ENCODE measurements around the gene HOXB2.
"Not testable (repeated sequence)": the region's sequence is repeated elsewhere in the genome, so short reads cannot be mapped to it uniquely, and the experiment has no call there.

The HOXB2 gene

DNA sequence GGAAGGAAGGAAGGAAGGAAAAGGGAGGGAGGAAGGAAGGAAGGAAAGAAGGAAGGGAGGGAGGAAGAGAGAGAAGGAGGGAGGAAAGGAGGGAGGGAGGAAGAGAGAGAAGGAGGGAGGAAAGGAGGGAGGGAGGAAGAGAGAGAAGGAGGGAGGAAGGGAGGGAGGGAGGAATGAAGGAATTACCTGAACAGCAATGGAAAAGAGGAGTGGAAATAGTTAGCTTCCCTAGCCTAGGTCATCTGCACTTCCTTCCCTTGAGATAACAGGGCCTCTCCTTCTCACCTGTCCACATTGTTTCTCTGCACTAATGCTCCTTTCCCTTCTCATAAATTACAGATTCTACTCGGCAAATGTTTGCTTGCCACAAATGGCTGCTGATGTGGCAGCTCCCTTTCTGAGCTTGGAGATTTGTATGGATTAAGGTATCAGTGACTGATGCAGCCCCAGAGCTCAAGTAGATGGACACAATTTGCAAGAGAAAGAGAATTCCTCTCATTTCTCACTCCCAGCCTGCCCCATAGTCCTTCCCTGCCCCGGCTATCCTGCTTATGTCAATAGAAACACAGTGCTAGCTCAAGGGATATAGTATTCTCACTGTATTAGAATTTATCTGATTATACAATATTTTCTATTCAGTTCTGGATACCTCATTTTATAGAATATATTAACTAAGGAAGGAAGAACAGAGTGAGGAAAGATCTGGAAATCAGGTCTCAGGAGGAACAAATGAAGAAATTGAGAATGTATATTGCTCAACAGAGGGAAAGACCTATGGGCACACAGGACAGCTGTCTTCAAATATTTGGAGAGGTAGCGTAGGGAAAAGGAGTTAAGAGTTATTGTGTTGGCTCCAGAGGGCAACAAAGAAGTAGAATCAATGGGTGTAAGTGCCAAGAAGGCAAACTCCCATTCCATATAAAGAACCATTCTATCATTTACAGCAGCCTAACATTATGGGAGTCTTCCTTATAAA is 28.7 kb downstream of the HOXB2 start:
- Histone ChIP-seq H3K27ac (no peak overlapping the region), H3K9me3 (ENCODE audit: low read depth, low read length) (no peaks in the 10 kb centered on the region), H3K36me3 (ENCODE audit: insufficient read depth, low read length) (no peaks in the 10 kb centered on the region), H3K4me3 (no peak overlapping the region), H3K9ac (ENCODE audit: insufficient read length) (no peak overlapping the region)
- TF ChIP-seq EZH2 (IDR thresholded peaks at IDR 0.05) (no peak), FOXP2 (optimal IDR thresholded peaks at IDR 0.05; ENCODE audit: control extremely low read depth, extremely low read length, insufficient read depth) (no peak), POLR2AphosphoS5 (IDR thresholded peaks at IDR 0.05; ENCODE audit: borderline replicate concordance, low read depth, low read length) (no peak)
- no peak for DNase-seq (ENCODE audit: low read depth, low spot score)

DNA sequence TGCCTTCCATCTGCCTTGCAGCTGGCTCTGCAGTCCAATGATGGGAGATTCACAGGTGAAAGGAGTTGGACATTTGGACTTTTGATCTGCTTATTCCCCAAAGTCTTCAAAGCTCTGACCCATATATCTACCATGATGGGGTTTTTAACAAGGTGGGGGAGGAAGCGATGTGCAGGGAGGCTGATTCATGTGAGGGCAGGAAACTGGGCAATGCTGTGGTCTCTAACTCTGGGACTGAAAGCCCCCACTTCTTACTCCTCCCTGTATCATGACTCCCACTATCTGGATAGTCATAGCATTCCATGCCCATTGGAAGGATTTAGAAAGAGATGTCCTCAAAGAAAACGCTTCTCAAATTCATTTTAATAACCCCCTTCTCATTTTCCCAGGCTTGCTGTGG is 30.4 kb downstream of the HOXB2 start:
- H3K36me3 ChIP-seq (ENCODE audit: insufficient read depth, low read length) = no peaks in the 10 kb centered on the region
- no peaks in the 10 kb centered on the region for H3K9me3 ChIP-seq (ENCODE audit: low read depth, low read length)
- DNase-seq (ENCODE audit: low read depth, low spot score) = no peak
- TF ChIP-seq FOXP2 (optimal IDR thresholded peaks at IDR 0.05; ENCODE audit: control extremely low read depth, extremely low read length, insufficient read depth) (no peak), EZH2 (IDR thresholded peaks at IDR 0.05) (no peak), POLR2AphosphoS5 (IDR thresholded peaks at IDR 0.05; ENCODE audit: borderline replicate concordance, low read depth, low read length) (no peak)
- H3K27ac ChIP-seq = no peak overlapping the region
- H3K9ac ChIP-seq (ENCODE audit: insufficient read length) = no peak overlapping the region
- H3K4me3 ChIP-seq = no peak overlapping the region

DNA sequence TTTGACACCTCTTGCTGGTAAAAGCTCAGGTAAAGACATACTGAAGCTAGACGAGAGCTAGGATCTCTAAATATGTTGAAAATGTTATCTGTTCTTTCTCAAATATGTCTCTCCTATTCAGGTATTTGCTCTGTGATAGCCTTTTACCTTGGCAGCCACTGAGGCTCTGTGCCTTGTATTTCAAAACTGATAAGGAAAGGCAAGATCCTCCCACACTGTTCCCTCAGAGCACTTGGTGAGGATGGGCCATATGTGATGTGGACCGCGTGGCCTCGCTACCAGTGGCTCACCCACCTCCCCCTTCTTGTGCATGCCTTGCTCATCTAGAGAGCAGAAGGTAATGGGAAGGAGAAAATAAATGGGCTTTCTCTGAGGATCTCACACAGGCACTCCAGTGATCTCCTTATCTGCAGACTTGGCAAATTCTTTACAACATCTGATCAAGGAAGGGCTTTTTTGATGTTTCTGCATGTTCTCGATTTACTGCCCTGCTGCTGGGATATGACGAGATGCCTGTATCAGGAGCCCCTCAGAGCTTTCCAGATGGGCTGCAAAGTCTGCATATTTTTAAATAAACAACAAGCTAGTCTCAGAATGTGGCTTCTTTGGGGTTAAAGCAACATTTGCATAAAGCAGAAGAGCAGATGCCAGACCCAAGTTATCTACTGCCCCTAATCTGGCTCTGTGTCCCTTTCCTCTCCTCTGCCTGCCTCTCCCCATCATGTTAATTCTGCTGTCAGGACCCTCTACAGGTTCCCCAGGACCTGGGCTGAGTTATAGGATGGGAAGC is 31.0 kb downstream of the HOXB2 start:
- Histone ChIP-seq H3K27ac (no peak overlapping the region), H3K9me3 (ENCODE audit: low read depth, low read length) (no peaks in the 10 kb centered on the region), H3K9ac (ENCODE audit: insufficient read length) (no peak overlapping the region), H3K4me3 (no peak overlapping the region), H3K36me3 (ENCODE audit: insufficient read depth, low read length) (no peaks in the 10 kb centered on the region)
- no peak for DNase-seq (ENCODE audit: low read depth, low spot score)
- TF ChIP-seq POLR2AphosphoS5 (IDR thresholded peaks at IDR 0.05; ENCODE audit: borderline replicate concordance, low read depth, low read length) (no peak), EZH2 (IDR thresholded peaks at IDR 0.05) (no peak), FOXP2 (optimal IDR thresholded peaks at IDR 0.05; ENCODE audit: control extremely low read depth, extremely low read length, insufficient read depth) (no peak)

DNA sequence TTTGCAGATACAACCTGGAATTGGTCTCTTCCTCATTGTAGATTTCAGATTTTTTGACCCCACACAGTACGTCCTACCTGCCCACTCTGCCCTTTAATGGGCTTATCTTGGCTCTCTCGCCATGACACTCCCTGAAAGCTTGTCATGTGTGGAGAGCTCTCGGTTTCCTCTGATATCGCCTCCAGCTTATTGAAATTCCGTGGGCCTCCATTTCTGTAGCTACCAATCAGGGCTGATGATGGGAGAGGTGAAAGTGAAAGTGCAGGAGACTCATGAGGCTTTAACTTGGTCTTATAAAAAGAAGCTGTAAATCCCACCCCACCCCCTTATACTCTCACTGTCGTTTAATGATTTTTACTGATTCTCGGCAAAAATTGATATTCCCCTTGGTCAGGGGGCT is 31.8 kb downstream of the HOXB2 start:
- Histone ChIP-seq H3K9me3 (ENCODE audit: low read depth, low read length) (no peaks in the 10 kb centered on the region), H3K36me3 (ENCODE audit: insufficient read depth, low read length) (no peaks in the 10 kb centered on the region), H3K4me3 (no peak overlapping the region), H3K27ac (no peak overlapping the region), H3K9ac (ENCODE audit: insufficient read length) (no peak overlapping the region)
- no peak for DNase-seq (ENCODE audit: low read depth, low spot score)
- TF ChIP-seq POLR2AphosphoS5 (IDR thresholded peaks at IDR 0.05; ENCODE audit: borderline replicate concordance, low read depth, low read length) = no peak

DNA sequence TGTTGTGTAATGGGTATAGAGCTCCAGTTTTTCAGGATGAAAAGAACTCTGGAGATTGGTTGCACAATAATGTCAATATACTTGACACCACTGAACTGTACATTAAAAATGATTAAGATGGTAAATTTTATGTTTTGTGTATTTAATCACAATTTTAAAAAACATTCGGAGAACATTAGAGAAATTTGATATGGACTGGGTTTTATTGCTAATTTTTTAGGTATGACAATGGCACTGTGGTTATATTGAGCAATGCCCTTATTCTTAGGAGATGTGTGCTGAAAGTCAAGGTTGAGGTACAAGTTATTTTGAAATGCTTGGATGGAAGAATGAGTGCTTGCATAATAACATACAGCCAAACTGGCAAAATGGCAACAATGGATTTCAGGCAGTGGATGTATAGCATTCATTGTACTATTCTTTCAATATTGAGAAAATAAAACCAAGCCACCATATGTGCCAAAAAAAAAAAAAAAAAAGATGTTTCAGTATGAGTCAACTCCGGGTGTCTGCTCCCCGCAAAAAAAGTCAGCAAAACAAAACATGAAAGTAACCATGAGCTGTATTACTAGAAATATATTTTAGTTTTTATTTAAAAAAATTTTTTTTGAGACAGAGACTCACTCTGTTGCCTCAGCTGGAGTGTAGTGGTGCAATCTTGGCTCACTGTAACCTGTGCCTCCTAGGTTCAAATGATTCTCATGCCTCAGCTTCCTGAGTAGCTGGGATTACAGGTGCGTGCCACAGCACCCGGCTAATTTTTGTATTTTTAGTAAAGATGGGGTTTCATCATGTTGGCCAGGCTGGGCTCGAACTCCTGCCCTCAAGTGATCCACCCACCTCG is 33.9 kb downstream of the HOXB2 start:
- Histone ChIP-seq H3K27ac (no peak overlapping the region), H3K9ac (ENCODE audit: insufficient read length) (no peak overlapping the region), H3K36me3 (ENCODE audit: insufficient read depth, low read length) (no peaks in the 10 kb centered on the region), H3K9me3 (ENCODE audit: low read depth, low read length) (no peaks in the 10 kb centered on the region), H3K4me3 (no peak overlapping the region)
- DNase-seq (ENCODE audit: low read depth, low spot score) = no peak
- no peak for TF ChIP-seq EZH2 (IDR thresholded peaks at IDR 0.05)
- no peak for TF ChIP-seq FOXP2 (optimal IDR thresholded peaks at IDR 0.05; ENCODE audit: control extremely low read depth, extremely low read length, insufficient read depth)
- no peak for TF ChIP-seq POLR2AphosphoS5 (IDR thresholded peaks at IDR 0.05; ENCODE audit: borderline replicate concordance, low read depth, low read length)

GRCh38 chr17:48510381-48510760 is 34.5 kb downstream of the HOXB2 start:
- no peak for DNase-seq (ENCODE audit: low read depth, low spot score)
- H3K36me3 ChIP-seq (ENCODE audit: insufficient read depth, low read length) = no peaks in the 10 kb centered on the region
- H3K27ac ChIP-seq = no peak overlapping the region
- H3K4me3 ChIP-seq = no peak overlapping the region
- no peak overlapping the region for H3K9ac ChIP-seq (ENCODE audit: insufficient read length)
- TF ChIP-seq EZH2 (IDR thresholded peaks at IDR 0.05) (no peak), POLR2AphosphoS5 (IDR thresholded peaks at IDR 0.05; ENCODE audit: borderline replicate concordance, low read depth, low read length) (no peak), FOXP2 (optimal IDR thresholded peaks at IDR 0.05; ENCODE audit: control extremely low read depth, extremely low read length, insufficient read depth) (no peak)
- H3K9me3 ChIP-seq (ENCODE audit: low read depth, low read length) = no peaks in the 10 kb centered on the region

DNA sequence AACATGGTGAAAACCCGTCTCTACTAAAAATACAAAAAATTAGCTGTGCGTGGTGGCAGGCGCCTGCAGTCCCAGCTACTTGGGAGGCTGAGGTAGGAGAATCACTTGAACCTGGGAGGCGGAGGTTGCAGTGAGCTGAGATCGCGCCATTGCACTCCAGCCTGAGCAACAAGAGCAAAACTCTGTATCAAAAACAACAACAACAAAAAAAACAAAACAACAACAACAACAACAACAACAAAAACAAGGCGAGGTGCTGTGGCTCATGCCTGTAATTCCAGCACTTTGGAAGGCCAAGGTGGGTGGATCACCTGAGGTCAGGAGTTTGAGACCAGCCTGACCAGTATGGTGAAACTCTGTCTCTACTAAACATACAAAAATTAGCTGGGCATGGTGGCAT is 35.2 kb downstream of the HOXB2 start:
- not testable (repeated sequence) for H3K4me3 ChIP-seq; H3K9me3 ChIP-seq (ENCODE audit: low read depth, low read length); H3K27ac ChIP-seq; DNase-seq (ENCODE audit: low read depth, low spot score); H3K36me3 ChIP-seq (ENCODE audit: insufficient read depth, low read length); H3K9ac ChIP-seq (ENCODE audit: insufficient read length)

DNA sequence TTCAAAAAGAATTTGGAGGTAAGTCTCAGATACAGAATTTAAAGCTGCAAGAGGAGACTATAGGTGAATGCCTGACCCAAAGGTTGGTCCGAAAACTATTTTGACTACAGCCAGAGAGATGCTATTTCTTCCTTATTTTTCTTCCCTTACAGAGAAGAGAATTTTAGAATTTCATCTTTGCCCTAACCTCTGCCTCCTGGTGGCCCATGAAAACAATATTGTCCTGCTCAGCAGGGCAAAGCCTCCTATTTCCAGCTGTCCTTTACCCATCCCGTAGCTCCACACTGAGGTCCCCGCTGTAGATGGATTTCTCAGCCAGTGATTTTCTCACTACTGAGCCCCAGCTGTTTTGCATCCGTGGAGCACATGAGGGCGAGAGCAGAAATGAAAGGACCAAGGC is 38.7 kb downstream of the HOXB2 start:
- Histone ChIP-seq H3K4me3 (no peak overlapping the region), H3K27ac (no peak overlapping the region), H3K36me3 (ENCODE audit: insufficient read depth, low read length) (no peaks in the 10 kb centered on the region), H3K9me3 (ENCODE audit: low read depth, low read length) (no peaks in the 10 kb centered on the region), H3K9ac (ENCODE audit: insufficient read length) (no peak overlapping the region)
- TF ChIP-seq FOXP2 (optimal IDR thresholded peaks at IDR 0.05; ENCODE audit: control extremely low read depth, extremely low read length, insufficient read depth) = no peak
- no peak for TF ChIP-seq POLR2AphosphoS5 (IDR thresholded peaks at IDR 0.05; ENCODE audit: borderline replicate concordance, low read depth, low read length)
- TF ChIP-seq EZH2 (IDR thresholded peaks at IDR 0.05) = no peak
- DNase-seq (ENCODE audit: low read depth, low spot score) = no peak
